ENCODE data around the gene ROM1.
A peak's percentile ranks its signal among the peaks of the same experiment; 100 is the strongest.
"Not testable (repeated sequence)": the region's sequence is repeated elsewhere in the genome, so short reads cannot be mapped to it uniquely, and the experiment has no call there.

The ROM1 gene

DNA sequence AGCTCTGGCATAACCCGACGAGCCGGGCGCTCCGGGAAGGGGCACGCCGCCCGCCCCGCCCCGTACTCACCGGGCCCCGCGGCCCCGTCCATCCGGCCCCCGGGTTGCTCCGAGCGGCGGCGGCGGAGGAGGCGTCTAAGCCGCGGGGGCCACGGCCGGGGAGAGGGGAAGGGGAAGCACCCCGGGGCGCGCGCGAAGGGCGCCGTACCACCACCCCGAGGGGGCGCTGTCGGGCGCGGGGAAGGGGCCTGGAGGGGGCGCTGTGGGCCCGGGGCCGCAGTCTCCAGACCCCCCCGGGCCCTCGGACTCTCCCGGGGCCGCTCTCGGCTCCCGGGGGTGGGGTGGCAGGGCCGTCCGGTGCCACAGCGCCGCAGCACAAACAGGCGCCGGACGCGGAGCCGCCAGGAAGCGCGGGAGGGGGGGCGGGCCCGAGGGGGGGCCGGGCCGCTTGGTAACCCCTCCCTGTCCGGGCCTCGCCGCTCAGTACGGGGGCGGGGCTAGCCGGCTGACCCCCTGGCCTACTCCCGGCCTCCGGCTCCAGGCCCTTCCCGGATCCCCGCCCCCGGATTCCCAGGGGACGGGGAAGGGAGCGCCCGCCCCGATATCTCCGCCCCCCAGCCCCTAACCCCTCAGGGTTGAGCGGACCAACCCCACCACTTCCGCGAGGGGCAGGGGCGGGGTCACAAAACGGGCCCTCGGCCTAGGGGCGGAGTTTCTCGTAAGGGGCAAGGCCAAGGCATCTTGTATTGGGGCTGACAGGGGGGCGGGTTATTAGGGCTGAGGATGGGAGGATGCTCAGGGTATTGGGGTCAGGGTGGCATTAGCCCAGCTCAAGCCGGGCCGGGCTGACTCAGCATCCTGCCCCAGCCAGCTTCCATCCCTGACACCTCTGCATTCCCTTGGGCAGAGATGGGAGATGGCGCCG lies at the start of gene ROM1, which contains the start of gene EML3:
TSS of gene ROM1 (plus strand) at position 892 of the 925 bp plus-strand sequence. CDS start at position 917, 25 bp downstream.
TSS of gene EML3 (minus strand) at position 410 of the 925 bp plus-strand sequence. CDS start at position 92, 318 bp downstream.
- peak; percentile 80 to 81 for DNase-seq (ENCODE audit: low read depth in 2 of 2)

DNA sequence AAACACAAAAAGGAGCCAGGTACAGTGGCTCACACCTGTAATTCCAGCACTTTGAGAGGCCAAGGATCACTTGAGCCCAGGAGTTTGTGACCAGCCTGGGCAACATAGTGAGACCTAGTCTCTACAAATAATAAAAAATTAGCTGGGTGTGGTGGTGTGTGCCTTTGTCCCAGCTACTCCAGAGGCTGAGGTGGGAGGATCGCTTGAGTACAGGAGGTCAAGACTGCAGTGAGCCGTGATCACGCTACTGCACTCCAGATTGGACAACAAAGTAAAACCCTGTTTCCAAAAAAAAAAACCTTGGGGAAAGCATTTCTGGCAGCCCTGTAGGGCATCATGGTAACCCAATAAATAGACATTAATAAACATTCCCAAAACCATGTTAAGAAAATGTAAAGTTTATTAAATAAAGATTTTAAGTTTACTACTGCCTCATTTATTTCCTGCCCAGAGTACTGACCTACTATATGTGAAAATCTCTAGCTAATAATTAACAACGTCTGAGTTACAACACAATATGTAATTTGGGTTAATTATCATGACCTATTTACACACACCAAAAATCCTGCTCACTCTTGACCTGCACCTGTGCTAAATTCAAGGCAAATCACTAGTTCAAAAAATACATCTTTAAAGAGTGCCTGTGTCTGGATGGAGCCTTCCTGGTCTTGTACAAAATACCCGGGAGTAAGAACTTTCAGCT lies 47.8 kb upstream of the ROM1 start:
- DNase-seq (ENCODE audit: low read depth in 2 of 2) = no peak

GRCh38 chr11:62566247-62566646 lies 46.8 kb upstream of the ROM1 start:
- DNase-seq (ENCODE audit: low read depth in 2 of 2) = no peak

DNA sequence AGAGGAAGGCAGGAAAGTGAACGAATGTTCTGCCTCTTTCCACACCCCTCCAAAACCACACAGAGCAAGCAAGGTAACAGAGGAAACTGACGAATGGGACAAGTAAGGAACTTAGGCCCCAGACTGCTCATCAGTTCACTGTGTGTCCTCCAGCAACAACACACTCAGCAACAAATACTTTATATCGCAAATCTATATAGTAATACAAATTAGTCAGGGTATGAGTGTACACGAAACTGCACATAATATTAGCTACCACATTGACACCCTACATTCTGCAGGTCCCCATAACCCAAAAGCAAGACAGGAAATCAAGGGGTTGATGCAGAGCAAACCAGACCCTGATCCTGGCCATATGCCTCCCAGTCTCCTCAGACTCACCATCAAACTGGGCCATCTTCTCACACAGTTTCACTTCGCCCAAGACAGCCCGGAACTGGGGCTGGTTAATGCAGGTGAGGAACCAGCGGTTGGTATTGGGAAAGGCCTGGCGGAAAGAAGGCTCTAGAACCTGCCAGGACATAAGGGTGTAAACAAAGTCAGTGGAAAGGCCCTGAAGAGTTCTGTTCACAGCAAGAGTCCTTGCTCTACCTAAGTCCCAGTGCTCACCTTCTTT lies 45.9 kb upstream of the ROM1 start:
- no peak for DNase-seq (ENCODE audit: low read depth in 2 of 2)

DNA sequence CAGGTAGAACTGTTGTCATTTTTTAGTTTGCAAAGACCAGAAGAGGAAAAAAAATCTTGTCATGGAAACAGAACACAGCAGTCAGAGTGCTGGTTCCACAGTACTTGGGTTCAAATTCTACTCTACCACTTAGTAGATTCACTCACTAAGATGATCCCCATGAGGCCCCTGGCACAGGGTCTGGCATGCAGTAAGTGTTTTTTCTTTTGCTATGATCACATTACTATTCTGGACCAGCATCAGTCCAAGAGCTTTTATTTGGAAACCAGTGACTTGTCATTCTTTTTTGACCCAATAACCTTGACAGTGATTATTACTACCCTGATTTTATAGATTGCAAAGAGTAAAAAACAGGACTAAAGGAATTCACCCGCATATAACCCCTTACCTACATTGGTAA lies 43.4 kb upstream of the ROM1 start:
- DNase-seq (ENCODE audit: low read depth in 2 of 2) = no peak

- DNase-seq (ENCODE audit: low read depth in 2 of 2) = not testable (repeated sequence)
These were observed 42.2 kb upstream of the ROM1 start for GRCh38 chr11:62570903-62571302.

GRCh38 chr11:62571493-62571892 lies 41.6 kb upstream of the ROM1 start:
- not testable (repeated sequence) for DNase-seq (ENCODE audit: low read depth in 2 of 2)

DNA sequence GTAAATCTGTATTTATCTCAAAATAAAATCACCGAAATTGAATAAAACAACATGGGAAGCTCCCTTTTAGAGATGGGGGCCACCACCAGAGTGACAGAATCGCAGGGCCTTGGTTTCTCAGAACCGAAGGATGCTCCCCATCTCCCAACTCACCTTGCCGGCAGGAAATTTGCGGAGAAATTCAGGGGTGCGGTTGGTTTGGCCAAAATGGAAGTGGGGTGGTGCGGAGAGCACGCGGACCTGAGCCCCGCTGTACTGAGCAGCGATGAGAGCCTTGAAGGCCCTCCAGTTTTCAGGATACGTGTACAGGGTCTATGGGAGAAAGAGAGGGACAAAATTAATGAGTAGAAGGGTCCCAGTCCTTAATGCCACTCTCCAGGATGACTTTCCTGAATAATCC lies 40.6 kb upstream of the ROM1 start:
- DNase-seq (ENCODE audit: low read depth in 2 of 2) = no peak

DNA sequence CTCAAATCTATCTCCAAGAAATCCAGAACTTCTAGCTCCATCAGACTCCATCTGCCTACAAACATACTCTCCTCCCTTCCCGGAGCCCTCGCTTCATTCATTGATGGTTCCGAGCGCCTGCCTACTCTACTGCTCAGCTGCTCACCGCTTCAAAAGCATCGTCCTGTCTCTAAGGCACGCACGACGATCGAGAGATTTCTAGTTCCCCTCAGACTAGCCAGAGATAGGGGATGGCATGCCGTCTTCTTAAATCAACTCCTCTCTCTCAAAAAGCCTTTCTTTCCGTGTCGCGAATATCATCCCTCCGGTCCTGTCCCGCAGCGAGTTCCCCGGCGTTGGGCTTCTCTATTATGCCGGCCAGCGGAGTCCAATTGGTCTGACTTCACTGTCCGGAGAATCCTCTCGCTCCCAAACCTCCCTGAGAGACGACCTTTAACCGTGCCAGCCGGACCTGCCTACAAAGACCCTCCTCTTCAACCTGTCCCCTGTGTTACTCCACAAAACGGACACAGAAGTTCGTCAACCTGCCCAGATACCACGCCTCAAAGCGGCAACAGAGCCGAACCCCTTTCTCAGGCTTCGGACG lies 40.0 kb upstream of the ROM1 start:
- no peak for DNase-seq (ENCODE audit: low read depth in 2 of 2)

DNA sequence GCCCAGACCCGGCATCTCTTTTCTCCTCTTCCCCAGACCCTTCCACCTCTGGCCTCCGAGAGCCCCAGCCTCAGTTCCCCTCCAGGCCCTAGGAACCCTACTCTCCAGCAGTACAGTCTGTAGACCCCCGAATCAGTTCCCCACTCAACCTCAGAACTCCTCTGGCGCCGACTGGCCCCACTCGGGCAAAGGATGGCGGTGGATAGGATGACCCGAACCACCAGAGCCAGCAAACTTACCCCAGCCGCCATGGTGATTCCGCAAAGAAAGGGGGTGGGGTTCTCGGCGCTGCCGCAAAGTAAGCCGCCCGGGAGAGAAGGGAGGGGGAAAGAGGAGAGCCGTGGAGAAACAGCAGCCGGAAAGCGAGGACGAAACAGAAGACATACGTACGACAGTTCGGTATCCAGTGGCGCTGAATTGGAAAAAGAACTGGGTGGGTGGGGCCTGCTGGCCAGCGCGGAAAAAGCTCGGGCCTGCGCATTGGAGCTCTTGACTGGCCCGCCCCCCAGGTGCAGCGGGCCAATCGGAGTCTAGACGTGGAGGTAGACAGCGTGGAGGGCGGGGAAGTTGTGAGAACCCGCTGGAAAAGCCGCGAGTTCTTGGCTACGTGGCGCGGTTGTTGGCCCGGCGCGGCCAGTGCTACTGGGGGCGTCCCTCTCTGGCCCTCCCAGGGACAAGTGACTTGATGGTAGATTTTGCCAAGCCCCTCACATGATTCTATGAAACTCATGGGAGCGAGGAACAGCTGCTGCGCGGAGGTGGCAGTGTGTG lies 39.3 kb upstream of the ROM1 start, which contains the start of gene EEF1G:
TSS of gene EEF1G (minus strand) at position 300 of the 771 bp plus-strand sequence. CDS start at position 251, 49 bp downstream.
- peak; percentile 94 to 96 for DNase-seq (ENCODE audit: low read depth in 2 of 2)

- no peak for DNase-seq (ENCODE audit: low read depth in 2 of 2)
These were observed 38.5 kb upstream of the ROM1 start for GRCh38 chr11:62574363-62575071.

- DNase-seq (ENCODE audit: low read depth in 2 of 2) = no peak
These were observed 37.9 kb upstream of the ROM1 start for GRCh38 chr11:62575156-62575555.

- DNase-seq (ENCODE audit: low read depth in 2 of 2) = no peak
These were observed 37.2 kb upstream of the ROM1 start for GRCh38 chr11:62575837-62576236.

- no peak for DNase-seq (ENCODE audit: low read depth in 2 of 2)
These were observed 35.9 kb upstream of the ROM1 start for GRCh38 chr11:62577046-62577714.

DNA sequence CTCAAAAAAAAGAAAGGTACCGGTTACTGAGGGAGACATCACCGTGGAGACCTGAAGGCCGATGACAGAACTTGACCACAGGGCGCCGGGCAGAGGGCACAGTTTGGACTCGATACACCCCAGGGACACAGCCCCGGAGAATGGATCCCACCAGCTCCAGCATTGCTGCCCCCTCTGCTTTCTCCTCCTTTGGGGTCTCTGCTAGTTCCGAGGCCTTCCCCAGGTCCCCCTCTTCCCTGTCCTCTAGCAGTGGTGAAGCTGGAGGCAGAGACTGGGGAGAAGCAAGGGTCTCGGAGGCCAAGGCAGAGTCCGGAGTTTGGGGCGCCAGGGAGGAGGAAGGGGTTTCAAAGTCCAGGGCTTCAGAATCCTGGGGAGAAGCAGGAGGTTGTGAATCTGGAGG lies 34.5 kb upstream of the ROM1 start:
- no peak for DNase-seq (ENCODE audit: low read depth in 2 of 2)

DNA sequence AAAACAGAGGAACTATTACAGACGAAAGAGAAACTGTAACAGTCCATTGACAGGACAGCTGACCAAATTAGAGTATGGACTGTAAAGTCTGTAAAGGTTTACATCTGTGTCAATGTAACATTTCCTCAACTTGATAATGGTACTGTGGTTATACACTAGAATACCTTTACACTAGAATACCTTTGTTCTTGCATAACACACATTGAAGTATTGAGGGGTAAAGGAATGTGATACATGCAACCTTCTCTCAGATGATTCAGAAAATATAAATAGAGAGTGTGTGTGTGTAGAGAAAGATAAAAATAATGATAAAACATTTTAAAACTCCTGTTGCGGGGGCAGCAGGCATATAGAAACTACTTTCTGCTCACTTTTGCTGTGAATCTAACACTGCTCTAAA lies 33.8 kb upstream of the ROM1 start:
- DNase-seq (ENCODE audit: low read depth in 2 of 2) = no peak

GRCh38 chr11:62580959-62581715 lies 31.9 kb upstream of the ROM1 start:
- no peak for DNase-seq (ENCODE audit: low read depth in 2 of 2)

GRCh38 chr11:62581735-62582134 lies 31.3 kb upstream of the ROM1 start:
- DNase-seq (ENCODE audit: low read depth in 2 of 2) = not testable (repeated sequence)

DNA sequence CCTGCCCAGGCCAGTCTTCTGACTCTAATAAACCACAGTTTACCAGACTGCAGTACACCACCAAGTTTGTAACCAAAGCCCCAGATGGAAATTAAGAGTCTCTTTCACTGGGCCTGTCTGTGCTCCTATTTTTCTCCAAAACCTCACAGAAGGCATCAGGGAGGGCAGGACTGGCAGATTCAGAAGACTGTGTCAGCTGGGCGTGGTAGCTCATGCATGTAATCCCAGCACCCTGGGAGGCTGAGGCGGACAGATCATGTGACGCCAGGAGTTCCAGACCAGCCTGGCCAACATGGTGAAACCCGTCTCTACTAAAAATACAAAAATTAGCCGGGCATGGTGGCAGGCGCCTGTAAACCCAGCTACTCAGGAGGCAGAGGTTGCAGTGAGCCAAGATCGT lies 27.7 kb upstream of the ROM1 start:
- DNase-seq (ENCODE audit: low read depth in 2 of 2) = not testable (repeated sequence)
